GM12891 (cell line): Measurements from ENCODE around the gene SLC39A6.
A peak's percentile ranks its signal among the peaks of the same experiment; 100 is the strongest.
"Not testable (repeated sequence)": the region's sequence is repeated elsewhere in the genome, so short reads cannot be mapped to it uniquely, and the experiment has no call there.

Experiments used
- DNase-seq: peaks from one replicate; pipeline ENCODE4 v3.0.0; 2011; ENCODE audit warnings: low spot score; ENCODE audit not compliant: insufficient read length
- FAIRE-seq: peaks from 2 replicates; lab custom pipeline; 2011; peaks lifted over from hg19 to GRCh38; lab: Jason Lieb, UNC
- PAX5 ChIP-seq: IDR thresholded peaks from 2 replicates; pipeline ENCODE4 v1.6.1; 2011; ENCODE audit warnings: low read length, moderate library complexity, mild to moderate bottlenecking; ENCODE audit not compliant: insufficient read depth, severe bottlenecking
- POLR2A ChIP-seq: IDR thresholded peaks from 2 replicates; pipeline ENCODE4 v1.6.1; 2011; ENCODE audit warnings: low read depth, low read length, control low read depth
- POLR2AphosphoS5 ChIP-seq: IDR thresholded peaks from 2 replicates; pipeline ENCODE4 v1.6.1; 2011; ENCODE audit warnings: low read depth, low read length, control low read depth
- POU2F2 ChIP-seq: IDR thresholded peaks from 2 replicates; pipeline ENCODE4 v1.6.1; 2011; ENCODE audit warnings: low read depth, mild to moderate bottlenecking, control low read depth, low read length, moderate library complexity
- SPI1 ChIP-seq: IDR thresholded peaks from 2 replicates; pipeline ENCODE4 v1.6.1; 2011; ENCODE audit warnings: low read depth, low read length, control low read depth
- TAF1 ChIP-seq: IDR thresholded peaks from 2 replicates; pipeline ENCODE4 v1.6.1; 2011; ENCODE audit warnings: low read depth, low read length, control low read depth

SLC39A6 gene

DNA sequence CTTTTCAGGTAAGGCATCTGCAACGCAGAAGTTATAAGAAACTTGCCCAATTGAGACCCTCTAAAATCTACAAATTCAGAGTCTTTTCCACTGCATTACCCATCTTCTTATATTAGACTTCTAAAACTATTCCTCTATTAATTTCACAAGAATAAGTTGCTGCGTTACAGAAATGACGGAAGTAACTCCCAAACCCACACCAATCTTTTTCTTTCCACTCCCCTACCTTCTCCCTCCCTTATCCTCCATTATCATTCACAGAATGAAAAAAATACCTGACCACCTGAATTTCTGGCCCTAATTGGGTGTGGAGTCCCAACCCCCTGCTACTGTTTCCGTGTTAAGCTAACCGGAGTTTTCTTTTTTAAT lies 62.5 kb downstream of the SLC39A6 start:
- DNase-seq = no peak
- TF ChIP-seq POLR2AphosphoS5 (no peak), SPI1 (no peak), POLR2A (no peak), TAF1 (no peak), PAX5 (no peak), POU2F2 (no peak)
- no peak for FAIRE-seq

DNA sequence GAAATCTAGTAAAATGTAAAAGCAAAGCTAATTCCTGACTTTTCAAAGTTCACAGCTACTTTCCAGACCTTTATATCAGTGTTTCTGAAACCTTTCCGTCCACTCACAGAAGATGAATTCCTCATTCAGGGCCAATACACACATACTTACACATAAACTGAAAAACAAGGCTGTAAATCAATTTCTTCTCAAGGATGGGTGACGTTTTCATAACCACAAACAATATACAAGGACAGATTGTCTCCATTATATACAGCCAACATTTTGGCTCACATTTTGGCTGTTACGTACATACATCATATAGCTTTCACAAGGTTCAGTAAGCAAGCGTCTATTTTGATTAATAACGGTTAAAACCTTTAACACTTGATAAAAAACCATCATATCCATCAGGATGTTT lies 63.1 kb downstream of the SLC39A6 start:
- no peak for TF ChIP-seq PAX5
- TF ChIP-seq POU2F2 = no peak
- no peak for TF ChIP-seq POLR2AphosphoS5
- TF ChIP-seq SPI1 = no peak
- FAIRE-seq = peak; percentile 88
- no peak for DNase-seq

DNA sequence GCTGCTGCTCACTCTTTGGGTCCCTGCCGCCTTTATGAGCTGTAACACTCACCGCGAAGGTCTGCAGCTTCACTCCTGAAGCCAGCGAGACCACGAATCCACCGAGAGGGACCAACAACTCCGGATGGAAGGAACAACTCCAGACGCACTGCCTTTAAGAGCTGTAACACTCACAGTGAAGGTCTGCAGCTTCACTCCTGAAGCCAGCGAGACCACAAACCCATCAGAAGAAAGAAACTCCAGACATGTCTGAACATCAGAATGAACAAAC lies 64.4 kb downstream of the SLC39A6 start:
- not testable (repeated sequence) for DNase-seq, FAIRE-seq

DNA sequence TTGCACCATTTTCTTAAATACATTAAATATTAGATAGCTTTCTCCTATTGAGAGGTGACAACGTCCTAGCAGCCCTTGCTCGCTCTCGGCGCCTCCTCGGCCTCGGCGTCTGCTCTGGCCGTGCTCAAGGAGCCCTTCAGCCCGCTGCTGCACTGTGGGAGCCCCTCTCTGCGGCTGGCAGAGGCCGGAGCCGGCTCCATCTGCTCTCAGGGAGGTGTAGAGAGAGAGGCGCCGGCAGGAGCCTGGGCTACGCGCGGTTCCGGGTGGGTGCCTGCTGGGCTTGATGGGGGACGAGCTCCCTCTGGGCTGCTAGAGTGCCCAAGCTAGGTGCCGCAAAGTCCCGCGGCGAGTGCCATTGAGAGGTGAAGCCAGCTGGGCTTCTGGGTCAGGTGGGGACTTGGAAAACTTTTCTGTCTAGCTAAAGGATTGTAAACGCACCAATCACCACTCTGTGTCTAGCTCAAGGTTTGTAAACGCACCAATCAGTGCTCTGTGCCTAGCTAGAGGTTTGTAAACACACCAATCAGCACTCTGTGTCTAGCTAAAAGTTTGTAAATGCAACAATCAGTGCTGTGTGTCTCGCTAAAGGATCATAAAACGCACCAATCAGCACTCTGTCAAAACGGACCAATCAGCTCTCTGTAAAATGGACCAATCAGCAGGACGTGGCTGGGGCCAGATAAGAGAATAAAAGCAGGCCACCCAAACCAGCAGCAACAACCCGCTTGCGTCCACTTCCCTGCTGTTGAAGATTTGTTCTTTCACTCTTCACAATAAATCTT lies 64.9 kb downstream of the SLC39A6 start:
- no peak for FAIRE-seq
- DNase-seq = no peak
- TF ChIP-seq POLR2AphosphoS5 (no peak), POLR2A (no peak), PAX5 (no peak)

DNA sequence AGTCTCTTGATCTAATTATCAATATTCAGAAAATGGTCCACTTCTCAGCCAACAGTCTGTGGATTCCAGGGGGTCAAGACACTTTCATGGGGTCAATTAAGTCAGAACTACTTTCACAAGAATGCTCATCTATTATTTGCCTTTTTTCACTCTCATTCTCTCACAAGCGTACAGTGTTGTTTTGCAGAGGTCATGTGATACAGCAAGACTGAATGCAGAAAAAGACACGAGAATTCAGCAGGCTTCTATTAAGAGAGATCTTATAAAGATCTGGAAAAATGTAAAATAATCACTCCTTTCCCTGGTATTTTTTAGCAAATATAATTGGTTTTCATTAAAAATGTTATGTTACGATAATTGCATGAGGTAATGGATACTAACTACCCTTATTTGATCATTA lies 70.5 kb downstream of the SLC39A6 start:
- no peak for TF ChIP-seq PAX5
- no peak for TF ChIP-seq POLR2AphosphoS5
- TF ChIP-seq POLR2A = no peak
- no peak for TF ChIP-seq TAF1
- no peak for TF ChIP-seq POU2F2
- no peak for TF ChIP-seq SPI1
- FAIRE-seq = no peak

More for the DNA sequence above, 70.5 kb downstream of the SLC39A6 start:
- no peak for DNase-seq
